KBM-7 (cell line): ENCODE measurements around the gene TRDN.

ENCODE experiments used
- DNase-seq: peaks from one replicate; pipeline ENCODE4 v3.0.0-alpha.2; 2015
- in situ Hi-C: fragments of 300-500 bp; cut with MboI; formaldehyde crosslinking; loops from 2 replicates; pipeline ENCODE4 v1.14.3; 2020; ENCODE audit warnings: low sequenced_read_pairs, low pct_unique_long_range_greater_than_20kb, mixed read lengths

TRDN gene

GRCh38 chr6:123224077-123224476 lies 412.7 kb downstream of the TRDN start:
- in situ Hi-C loops, result no loop called here
- DNase-seq, result no peak

- in situ Hi-C loops, result no loop called here
Observed at GRCh38 chr6:123223461-123223860, 413.3 kb downstream of the TRDN start.

GRCh38 chr6:123215211-123215610 lies 421.5 kb downstream of the TRDN start:
- in situ Hi-C loops, result no loop called here
- no peak for DNase-seq

More at GRCh38 chr6:123223461-123223860, 413.3 kb downstream of the TRDN start:
- DNase-seq, result no peak

- in situ Hi-C loops, result no loop called here
Observed at GRCh38 chr6:123214433-123214832, 422.3 kb downstream of the TRDN start.

GRCh38 chr6:123213921-123214320 lies 422.8 kb downstream of the TRDN start:
- DNase-seq, result no peak
- in situ Hi-C loops, result no loop called here

More at GRCh38 chr6:123214433-123214832, 422.3 kb downstream of the TRDN start:
- no peak for DNase-seq

GRCh38 chr6:123211777-123212545 lies 424.8 kb downstream of the TRDN start:
- in situ Hi-C loops, result no loop called here
- DNase-seq, result no peak

GRCh38 chr6:123210645-123211044 lies 426.1 kb downstream of the TRDN start:
- in situ Hi-C loops, result no loop called here

GRCh38 chr6:123207967-123208510 lies 428.7 kb downstream of the TRDN start:
- in situ Hi-C loops, result no loop called here
- no peak for DNase-seq

More at GRCh38 chr6:123210645-123211044, 426.1 kb downstream of the TRDN start:
- DNase-seq, result no peak

GRCh38 chr6:123203928-123204327 lies 432.8 kb downstream of the TRDN start:
- in situ Hi-C loops, result no loop called here
- DNase-seq, result no peak

GRCh38 chr6:123201869-123202372 lies 434.8 kb downstream of the TRDN start:
- no peak for DNase-seq
- in situ Hi-C loops, result no loop called here

GRCh38 chr6:123193298-123193697 lies 443.5 kb downstream of the TRDN start:
- no peak for DNase-seq
- in situ Hi-C loops, result no loop called here

- in situ Hi-C loops, result no loop called here
- DNase-seq, result no peak
Observed at GRCh38 chr6:123189816-123190215, 446.9 kb downstream of the TRDN start.

GRCh38 chr6:123182998-123183397 lies 453.8 kb downstream of the TRDN start:
- DNase-seq, result no peak
- in situ Hi-C loops, result no loop called here

GRCh38 chr6:123176706-123177105 lies 460.0 kb downstream of the TRDN start:
- in situ Hi-C loops, result no loop called here
- DNase-seq, result no peak

- in situ Hi-C loops, result no loop called here
- DNase-seq, result no peak
Observed at GRCh38 chr6:123171341-123172115, 465.2 kb downstream of the TRDN start.

GRCh38 chr6:123169774-123170095 lies 467.0 kb downstream of the TRDN start:
- in situ Hi-C loops, result no loop called here
- no peak for DNase-seq

GRCh38 chr6:123168892-123169773 lies 467.6 kb downstream of the TRDN start:
- in situ Hi-C loops, result no loop called here
- no peak for DNase-seq

GRCh38 chr6:123168466-123168865 lies 468.3 kb downstream of the TRDN start:
- in situ Hi-C loops, result no loop called here
- no peak for DNase-seq
